B cell (primary cell): ENCODE measurements around the gene GADD45B. TPM values are rescaled to one million over a fixed set of nuclear protein-coding genes. Genes with fewer than 3 reads are reported as not detected.
A peak's percentile ranks its signal among the peaks of the same experiment; 100 is the strongest.

Experiments
- ATAC-seq: fragments of 200-7000 bp; cut with Tn5 transposase; one replicate; pipeline ENCODE4 v1.10.0; 2021; ENCODE audit warnings: low read depth, mild to moderate bottlenecking, moderate number of reproducible peaks, moderate library complexity
- CTCF ChIA-PET: fragments of 350-600 bp; sonication (Branson Sonifier 250); formaldehyde crosslinking; loops from one replicate; lab custom pipeline; 2021; ENCODE audit warnings: antibody characterized with exemption, inconsistent platforms; lab: Charles Lee
- POLR2A ChIA-PET: fragments of 350-600 bp; sonication (Branson Sonifier 250); formaldehyde crosslinking; loops from one replicate; lab custom pipeline; 2021; ENCODE audit warnings: antibody characterized with exemption; lab: Charles Lee
- DNase-seq: peaks from one replicate; pipeline ENCODE4 v3.0.0; 2013
- H2AFZ ChIP-seq: 2 replicates; pipeline ENCODE4 v1.6.1; 2012; ENCODE audit warnings: mild to moderate bottlenecking, low read depth, low read length; ENCODE audit not compliant: insufficient read depth, poor library complexity, severe bottlenecking
- H3K27ac ChIP-seq, 2 donors: 1 replicate in 1 of 2; 2 replicates in 1 of 2; pipeline ENCODE4 v1.5.1; 2012 to 2013; ENCODE audit warnings: low read length in 2 of 2, mild to moderate bottlenecking in 2 of 2, moderate library complexity in 1 of 2
- H3K27me3 ChIP-seq, 4 experiments: fragments of 200-600 bp in 1 of 4; sonication (generic) in 1 of 4; replicated peaks in 1 of 4; 1 replicate in 2 of 4; 2 replicates in 2 of 4; pipeline versions ENCODE4 v1.6.1 to v1.7.0; 2013 to 2016; ENCODE audit warnings: low read length in 3 of 4, mild to moderate bottlenecking in 2 of 4, mixed read lengths in 1 of 4, moderate library complexity in 1 of 4; ENCODE audit not compliant: insufficient read depth in 4 of 4, control insufficient read depth in 3 of 4; ENCODE audit errors: control extremely low read depth in 1 of 4
- H3K36me3 ChIP-seq, 2 experiments: replicated peaks in 1 of 2; 1 replicate in 1 of 2; 2 replicates in 1 of 2; pipeline versions ENCODE4 v1.6.1 to v1.7.1; 2013; ENCODE audit warnings: low read length in 1 of 2; ENCODE audit not compliant: insufficient read depth in 2 of 2, control insufficient read depth in 1 of 2; ENCODE audit errors: control extremely low read depth in 1 of 2, extremely low read depth in 1 of 2
- H3K4me1 ChIP-seq, 2 donors: fragments of 200-600 bp in 1 of 2; sonication (generic) in 1 of 2; 1 replicate in 1 of 2; 2 replicates in 1 of 2; pipeline versions ENCODE4 v1.5.1 to v1.6.1; 2013 to 2017; ENCODE audit warnings: low read length in 2 of 2; ENCODE audit not compliant: control insufficient read depth in 2 of 2, insufficient read depth in 2 of 2
- H3K4me2 ChIP-seq: replicated peaks from 2 replicates; pipeline ENCODE3; 2012; ENCODE audit warnings: mild to moderate bottlenecking, low read depth, low read length; ENCODE audit not compliant: poor library complexity, severe bottlenecking
- H3K4me3 ChIP-seq, 5 experiments: fragments of 200-600 bp in 1 of 5; sonication (generic) in 1 of 5; 1 replicate in 3 of 5; 2 replicates in 2 of 5; pipeline versions ENCODE4 v1.5.1 to v1.7.0; 2011 to 2016; ENCODE audit warnings: low read length in 4 of 5, mild to moderate bottlenecking in 4 of 5, low read depth in 2 of 5, control low read depth in 1 of 5, moderate library complexity in 1 of 5; ENCODE audit not compliant: insufficient read depth in 1 of 5; ENCODE audit errors: control extremely low read depth in 1 of 5, extremely low read depth in 1 of 5
- H3K79me2 ChIP-seq: fragments of 200-600 bp; sonication (generic); one replicate; pipeline ENCODE4 v1.6.0; 2016; ENCODE audit warnings: low read length; ENCODE audit not compliant: control insufficient read depth, insufficient read depth
- H3K9ac ChIP-seq: fragments of 200-600 bp; sonication (generic); 2 replicates; pipeline ENCODE4 v1.6.1; 2017; ENCODE audit warnings: mild to moderate bottlenecking, low read length, moderate library complexity
- H3K9me3 ChIP-seq, 3 donors: one replicate each; pipeline versions ENCODE4 v1.6.1 to v1.7.1; 2013; ENCODE audit warnings: low read length in 2 of 3; ENCODE audit not compliant: control insufficient read depth in 2 of 3, insufficient read depth in 1 of 3; ENCODE audit errors: control extremely low read depth in 1 of 3
- H4K20me1 ChIP-seq: 2 replicates; pipeline ENCODE4 v1.6.0; 2012; ENCODE audit warnings: mild to moderate bottlenecking, low read length; ENCODE audit not compliant: insufficient read depth, control insufficient read depth, poor library complexity, severe bottlenecking
- H3K27ac Mint-ChIP-seq: one replicate; pipeline ENCODE4 v1.8.0; 2021; ENCODE audit warnings: mixed read lengths
- H3K27me3 Mint-ChIP-seq: one replicate; pipeline ENCODE4 v1.8.0; 2021; ENCODE audit warnings: mixed read lengths
- H3K4me1 Mint-ChIP-seq: one replicate; pipeline ENCODE4 v1.8.0; 2021; ENCODE audit warnings: mixed read lengths
- H3K4me3 Mint-ChIP-seq: one replicate; pipeline ENCODE4 v1.8.0; 2021; ENCODE audit warnings: mixed read lengths
- H3K9me3 Mint-ChIP-seq: one replicate; pipeline ENCODE4 v1.8.0; 2022; ENCODE audit warnings: mixed read lengths; ENCODE audit not compliant: insufficient read depth
- CTCF ChIP-seq: fragments of 200-600 bp; IDR thresholded peaks from one replicate; pipeline ENCODE4 v1.8.0; 2022; ENCODE audit warnings: antibody characterized with exemption, mild to moderate bottlenecking
- EZH2 ChIP-seq: IDR thresholded peaks from 2 replicates; pipeline ENCODE4 v1.6.1; 2012; ENCODE audit warnings: borderline replicate concordance, low read depth, mild to moderate bottlenecking, moderate library complexity, low read length; ENCODE audit not compliant: insufficient read depth, poor library complexity, severe bottlenecking
- WGBS: methylation state at CpG from one replicate; pipeline ENCODE4 v1.1.5; 2013; ENCODE audit warnings: missing lambda C conversion rate; ENCODE audit not compliant: insufficient coverage; 5-methylcytosine and 5-hydroxymethylcytosine counted together
- intact Hi-C: fragments of 100-400 bp; cut with micrococcal nuclease; formaldehyde crosslinking; loops from one replicate; pipeline ENCODE4 v1.10.0; 2022
- polyA plus RNA-seq: library from polyadenylated mRNA; depleted of rRNA; stranded (reverse); fragments of >200 nt; gene quantifications from 2 replicates; pipeline ENCODE4 v1.2.3, GENCODE V29; 2012
- total RNA-seq, 2 donors: library from RNA; stranded (reverse); fragments of 120-200 nt in 1 of 2; gene quantifications; 1 replicate in 1 of 2; 2 replicates in 1 of 2; pipeline versions ENCODE4 v1.2.3 to v1.2.4, GENCODE V29; 2013 to 2022

GADD45B gene
- total and polyA plus RNA-seq, 2 donors (not counting 1 experiment from before 2014, with no cell fraction given): 166 to 215 TPM

GRCh38 chr19:2494447-2495129 lies 18.7 kb downstream of the GADD45B start:
- peak overlapping the region; percentile 12 to 85 (median 68) for H3K4me3 ChIP-seq
- Mint-ChIP-seq H3K27ac (peak overlapping the region; percentile 32), H3K4me1 (peaks cover 34% of the 10 kb centered on the region), H3K4me3 (peak overlapping the region; percentile 85), H3K27me3 (peaks cover 27% of the 10 kb centered on the region), H3K9me3 (no peaks in the 10 kb centered on the region)
- WGBS: 16% methylated on average over 72 of the region's 72 CpGs
- ATAC-seq (peak; percentile 71), DNase-seq (peak; percentile 76)
- peak overlapping the region; percentile 100 for H3K4me2 ChIP-seq
- H3K36me3 ChIP-seq: no peaks in the 10 kb centered on the region
- peaks cover 0 to 43% (median 17%) of the 10 kb centered on the region in 4 experiments for H3K27me3 ChIP-seq
- H3K9me3 ChIP-seq: peaks cover 0 to 14% (median 0%) of the 10 kb centered on the region in 3 donors
- H4K20me1 ChIP-seq: peaks cover 11% of the 10 kb centered on the region
- peaks cover 31 to 40% of the 10 kb centered on the region in 2 donors for H3K4me1 ChIP-seq
- TF ChIP-seq EZH2 (no peak), CTCF (no peak)
- H3K9ac ChIP-seq: peak overlapping the region; percentile 90
- H3K79me2 ChIP-seq: no peaks in the 10 kb centered on the region
- H3K27ac ChIP-seq: peak overlapping the region in 1 of 2 donors; percentile 41
- H2AFZ ChIP-seq: peak overlapping the region; percentile 78
- ChIA-PET POLR2A (interaction anchor here (1.1 to 1.3 kb wide), 3 partner anchors 17 to 50 kb away, joined by 3 to 8 read pairs (median 4); no protein-coding TSS in a partner anchor), CTCF (interaction anchor here (1.3 to 1.6 kb wide), 2 partner anchors 117 to 119 kb away, joined by 4 to 5 read pairs; no protein-coding TSS in a partner anchor)
- intact Hi-C loops: loop anchor here (2.0 kb wide), 1 partner anchor 18 kb away; the partner anchor contains the start of gene GADD45B
